ENCODE data around the gene GRIFIN.
"Not testable (repeated sequence)": the region's sequence is repeated elsewhere in the genome, so short reads cannot be mapped to it uniquely, and the experiment has no call there.

The GRIFIN gene

DNA sequence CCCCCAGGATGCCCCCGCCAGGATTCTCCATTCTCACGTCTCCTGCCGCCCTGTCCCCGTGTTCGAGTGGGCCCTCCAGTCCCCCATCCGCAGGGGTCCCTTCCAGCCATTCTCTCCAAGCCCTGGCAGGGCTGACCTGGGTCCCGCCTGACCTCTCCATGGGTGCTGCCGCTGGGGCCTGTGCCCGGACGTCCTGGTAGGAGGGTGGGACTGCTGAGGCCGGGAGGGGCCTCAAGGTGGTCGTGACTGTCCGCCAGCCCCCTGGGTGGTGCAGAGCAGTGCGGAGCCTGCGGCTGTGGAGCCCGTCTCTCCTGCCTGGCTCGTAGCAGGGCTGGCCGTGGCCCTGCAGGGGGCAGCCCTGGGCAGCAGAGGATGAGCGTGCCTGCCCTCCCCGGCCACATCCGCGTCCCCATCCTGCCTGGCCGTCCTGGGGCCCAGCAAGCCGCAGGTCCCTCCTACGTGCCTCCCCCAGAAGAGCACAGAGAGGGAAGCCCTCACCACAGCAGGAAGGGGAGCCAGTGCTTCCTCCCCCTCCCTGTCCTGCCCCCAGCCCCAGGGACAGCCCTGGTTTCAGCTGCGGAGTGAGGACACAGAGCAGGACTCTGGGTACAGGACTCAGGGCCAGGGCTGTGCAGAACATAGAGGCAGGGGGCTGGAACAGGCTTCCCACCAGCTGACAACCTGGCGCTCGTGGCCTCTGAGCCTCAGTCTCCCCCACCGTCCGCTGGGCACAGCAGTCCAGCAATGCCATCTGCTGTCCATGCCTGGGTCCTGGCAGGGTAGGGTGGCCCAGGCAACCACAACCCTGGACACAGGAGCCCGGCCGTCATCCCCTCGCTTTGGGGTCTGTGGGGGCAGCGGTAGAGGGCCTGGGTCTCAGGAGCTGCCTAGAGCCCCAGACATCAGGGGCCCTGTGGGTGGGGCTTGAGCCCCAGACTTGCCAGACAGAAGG lies 1.5 kb upstream of the GRIFIN start:
- DNase-seq (ENCODE audit: low spot score) = no peak

DNA sequence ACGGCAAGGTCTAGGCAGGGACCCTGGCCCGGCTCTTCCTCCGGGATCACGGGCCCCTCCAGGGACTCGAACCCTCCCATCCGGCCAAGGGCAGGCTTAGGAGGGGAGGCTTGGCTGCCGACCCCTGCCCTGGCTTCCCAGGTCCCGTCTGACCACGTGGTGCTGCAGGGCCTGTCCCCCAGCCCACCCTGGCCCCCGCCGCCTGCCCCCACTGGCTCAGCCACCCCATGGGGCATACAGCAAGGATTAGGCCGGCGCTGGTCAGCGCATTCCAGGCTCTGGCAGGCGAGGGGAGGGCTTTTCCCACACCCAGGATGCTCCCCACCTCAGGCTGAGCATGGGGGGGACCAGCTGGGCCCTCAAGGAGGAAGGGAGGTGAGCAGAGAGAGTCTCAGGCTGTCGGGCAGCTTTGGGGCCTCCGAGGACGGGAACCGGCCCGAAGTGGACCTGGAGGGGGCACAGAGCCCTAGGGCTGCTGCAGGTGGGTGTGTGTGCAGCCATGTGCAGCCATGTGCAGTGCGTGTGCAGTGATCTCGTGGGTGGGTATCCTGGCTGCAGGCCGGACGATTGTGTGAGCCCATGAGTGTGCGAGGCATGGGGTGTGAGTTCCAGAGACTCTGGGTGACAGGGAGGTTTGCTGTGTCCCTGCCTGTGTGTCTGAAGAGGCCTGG lies 713 bp upstream of the GRIFIN start:
- no peak for DNase-seq (ENCODE audit: low spot score)

- DNase-seq (ENCODE audit: low spot score) = no peak
These were observed 551 bp downstream of the GRIFIN start for GRCh38 chr7:2475678-2476015.

DNA sequence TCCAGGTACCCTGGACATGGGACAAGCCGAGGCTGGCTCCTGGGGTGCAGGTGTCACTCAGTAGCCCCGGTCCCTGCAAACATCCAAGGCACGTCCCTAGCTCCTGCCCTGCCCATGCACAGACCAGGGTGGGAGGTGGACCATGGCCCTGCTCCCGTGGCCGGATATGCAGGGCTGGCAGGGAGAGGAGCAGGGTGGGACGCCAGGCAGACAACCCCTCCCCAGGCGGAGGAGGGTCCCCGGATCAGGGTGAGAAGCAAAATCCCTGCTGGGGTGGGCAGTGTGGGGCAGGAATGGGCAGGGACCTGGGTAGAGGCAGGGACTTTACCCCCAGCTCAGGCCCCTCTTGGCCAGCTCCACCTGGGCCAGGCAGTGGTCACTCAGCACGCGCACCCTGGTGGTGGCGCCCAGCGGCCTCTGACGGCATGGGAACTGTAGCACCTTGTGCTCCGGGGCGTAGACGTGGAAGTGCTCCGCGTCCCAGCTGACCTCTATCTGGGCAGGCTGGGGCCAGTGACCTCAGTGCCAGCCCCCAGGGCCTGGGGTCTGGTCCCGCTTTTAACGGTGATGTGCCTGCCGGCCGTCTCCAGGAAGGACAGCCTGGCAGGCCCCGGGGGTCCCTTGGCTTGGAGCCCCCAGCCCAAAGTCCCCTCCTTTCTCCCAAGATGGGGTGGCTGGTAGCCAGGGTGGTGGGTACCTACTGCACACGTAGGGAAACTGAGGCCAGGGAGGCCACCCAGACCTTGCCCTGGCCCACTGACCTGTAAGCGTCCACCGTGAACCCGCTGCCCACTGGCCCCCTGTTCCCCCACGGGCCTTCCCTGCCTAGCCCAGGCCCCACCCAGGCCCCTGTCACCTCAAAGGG lies 1.2 kb downstream of the GRIFIN start:
- DNase-seq (ENCODE audit: low spot score) = no peak

DNA sequence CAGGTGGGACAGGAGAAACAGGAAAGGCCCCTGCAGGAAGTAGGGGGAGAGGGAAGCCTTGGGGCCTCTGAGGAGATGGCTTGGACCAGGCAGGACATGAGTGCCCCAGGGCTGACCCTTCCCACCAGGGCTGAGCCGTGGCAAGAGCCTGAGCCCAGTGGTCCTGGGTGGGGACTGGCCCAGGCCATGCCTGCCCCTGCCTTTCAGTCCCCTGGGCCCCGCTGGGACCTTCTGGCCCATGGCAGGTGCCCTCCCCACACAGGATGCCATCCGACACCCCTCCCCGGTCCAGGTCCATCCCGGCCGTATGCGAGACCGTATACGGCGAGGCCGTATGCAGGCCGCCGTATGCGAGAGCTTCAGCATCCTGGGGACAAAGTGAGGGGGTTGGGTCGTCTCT lies 2.0 kb downstream of the GRIFIN start:
- DNase-seq (ENCODE audit: low spot score) = no peak

DNA sequence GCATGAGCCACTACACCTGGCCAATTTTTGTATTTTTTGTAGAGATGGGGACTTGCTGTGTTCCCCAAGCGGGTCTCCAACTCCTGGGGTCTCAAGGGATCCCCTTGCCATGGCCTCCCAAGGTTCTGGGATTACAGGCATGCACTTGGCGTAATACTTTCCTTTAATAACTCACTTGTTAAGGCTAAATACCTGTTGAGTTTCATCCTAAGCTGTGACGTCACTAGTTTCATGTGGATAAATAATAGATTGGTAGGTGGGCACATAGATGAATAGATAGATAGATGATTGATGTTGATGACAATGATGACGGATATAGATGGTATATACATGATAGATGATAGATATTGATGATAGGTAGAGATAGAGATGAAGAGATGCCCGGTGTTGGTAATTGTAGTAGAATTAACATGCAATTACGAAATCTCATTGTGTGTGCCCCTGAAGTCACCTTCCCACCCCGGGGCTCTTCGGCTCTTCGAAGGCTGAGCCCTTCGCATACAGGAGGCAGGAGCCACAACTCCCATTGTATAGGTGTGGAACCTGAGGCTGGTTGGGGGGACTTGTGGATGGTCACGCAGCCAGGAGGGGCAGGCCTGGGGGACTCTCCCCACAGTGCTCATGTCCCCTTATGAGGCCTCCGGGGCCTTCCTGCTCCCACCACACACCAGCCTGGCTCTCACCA lies 2.6 kb downstream of the GRIFIN start:
- no peak for DNase-seq (ENCODE audit: low spot score)

- no peak for DNase-seq (ENCODE audit: low spot score)
These were observed 3.5 kb downstream of the GRIFIN start for GRCh38 chr7:2472739-2473138.

DNA sequence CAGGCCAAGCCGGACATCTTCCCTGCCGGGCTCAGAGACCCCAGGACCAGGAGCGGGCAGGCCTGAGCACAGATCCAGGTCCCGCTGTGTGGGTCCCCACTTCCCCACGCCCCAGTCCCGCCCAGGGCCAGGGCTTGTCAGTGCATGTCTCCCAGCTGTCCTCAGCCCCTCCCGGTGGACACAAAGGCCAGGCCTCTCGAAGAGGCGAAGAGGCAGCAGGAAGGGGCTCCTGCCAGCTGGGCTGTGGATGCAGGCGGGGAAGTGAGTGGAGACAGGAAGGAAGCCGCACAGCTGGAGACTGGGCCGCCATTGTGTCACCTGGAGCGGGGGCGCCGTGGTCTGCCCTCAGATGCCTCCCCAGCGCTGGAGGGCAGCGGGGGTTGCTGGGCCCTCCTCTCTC lies 4.8 kb downstream of the GRIFIN start:
- no peak for DNase-seq (ENCODE audit: low spot score)

DNA sequence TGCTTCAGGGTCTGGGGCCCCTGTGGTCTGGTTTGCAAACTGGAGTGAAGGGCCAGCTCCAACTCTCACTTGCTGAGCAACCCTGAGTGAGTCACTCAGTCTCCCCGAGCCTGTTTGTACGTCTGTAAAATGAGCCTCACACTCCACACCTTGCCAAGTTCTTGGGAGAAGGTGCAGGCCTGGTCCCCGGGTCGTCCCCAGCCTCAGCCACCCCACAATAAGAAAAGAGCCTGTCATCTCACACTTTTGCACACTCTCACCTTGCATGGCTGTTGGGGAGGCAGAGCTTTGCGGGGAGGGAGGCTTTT lies 5.2 kb downstream of the GRIFIN start:
- DNase-seq (ENCODE audit: low spot score) = no peak

DNA sequence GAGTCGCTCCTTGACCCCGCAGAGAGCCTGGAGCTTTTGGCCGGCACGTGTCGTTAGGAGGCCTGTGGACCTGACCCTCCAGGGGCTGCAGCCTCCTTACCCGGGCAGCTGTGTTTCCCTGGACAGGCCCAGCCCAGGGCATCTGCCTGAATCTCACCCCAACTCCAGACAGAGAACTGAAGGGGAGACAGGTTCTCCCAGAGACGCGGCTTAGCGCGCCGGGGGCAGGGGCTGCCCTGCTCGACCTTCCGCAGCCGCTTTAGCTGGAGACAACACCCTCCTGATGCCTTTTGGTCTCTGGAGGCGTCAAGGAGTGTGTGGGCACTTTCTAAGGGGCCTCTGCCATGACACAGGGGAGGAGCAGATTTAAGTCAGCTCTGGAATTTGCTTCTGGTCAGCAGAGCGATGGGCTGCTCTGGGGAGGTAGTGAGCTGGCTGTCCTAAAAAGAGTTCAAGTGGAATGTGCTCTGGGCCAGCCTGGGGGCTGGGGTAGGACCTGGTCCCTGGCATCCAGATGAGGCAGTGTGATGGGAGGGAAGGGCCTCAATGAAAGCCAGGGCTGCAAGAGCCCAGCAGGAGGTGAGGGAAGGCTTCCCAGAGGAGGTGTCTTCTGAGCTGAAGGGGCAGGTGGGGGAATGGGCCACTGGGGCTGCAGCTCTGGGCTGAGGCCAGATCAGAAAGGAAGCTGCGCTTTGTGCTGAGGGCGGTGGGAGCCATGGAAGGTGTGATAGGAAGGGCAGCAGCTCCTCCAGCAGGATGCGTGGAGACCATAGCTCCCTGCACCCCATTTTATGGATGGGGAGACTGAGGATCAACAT lies 5.8 kb downstream of the GRIFIN start:
- DNase-seq (ENCODE audit: low spot score) = no peak

- DNase-seq (ENCODE audit: low spot score) = not testable (repeated sequence)
These were observed 6.6 kb downstream of the GRIFIN start for GRCh38 chr7:2469460-2470203.

GRCh38 chr7:2468227-2468626 lies 8.0 kb downstream of the GRIFIN start:
- DNase-seq (ENCODE audit: low spot score) = no peak

DNA sequence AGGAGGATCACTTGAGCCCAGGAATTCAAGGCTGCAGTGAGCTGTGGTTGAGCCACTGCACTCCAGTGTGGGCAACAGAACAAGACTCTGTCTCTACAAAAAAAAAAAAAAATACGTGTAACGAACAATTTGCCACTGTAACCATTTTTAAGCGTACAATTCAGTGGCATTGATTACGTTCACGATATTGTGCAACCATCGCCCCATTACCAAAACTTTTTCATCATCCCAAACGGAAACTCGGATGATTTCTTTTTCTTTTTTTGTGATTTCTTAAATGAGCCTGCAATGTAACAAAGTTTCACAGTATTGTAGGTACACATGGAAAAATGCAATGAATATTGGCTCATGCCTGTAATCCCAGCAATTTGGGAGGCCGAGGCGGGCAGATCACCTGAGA lies 9.5 kb downstream of the GRIFIN start:
- no peak for DNase-seq (ENCODE audit: low spot score)

DNA sequence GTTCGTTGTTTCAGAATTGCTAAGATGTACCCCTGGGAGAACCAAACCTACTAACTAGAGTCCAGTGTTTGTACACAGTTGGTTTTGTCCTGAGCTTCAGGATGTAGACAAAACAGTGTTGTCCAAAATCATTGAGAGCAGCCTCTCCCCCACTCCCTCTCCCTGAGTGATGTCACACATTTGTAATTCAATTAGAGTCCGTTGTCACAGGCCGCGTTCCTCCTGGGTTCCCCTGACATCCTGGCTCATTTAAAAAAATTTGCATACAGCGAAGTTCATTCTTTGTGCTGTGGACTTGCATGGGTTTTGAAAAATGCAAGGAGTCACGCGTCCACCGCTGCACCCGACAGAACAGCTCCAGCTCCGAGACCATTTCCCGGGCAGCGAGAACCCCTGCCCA lies 10.3 kb downstream of the GRIFIN start:
- DNase-seq (ENCODE audit: low spot score) = no peak

DNA sequence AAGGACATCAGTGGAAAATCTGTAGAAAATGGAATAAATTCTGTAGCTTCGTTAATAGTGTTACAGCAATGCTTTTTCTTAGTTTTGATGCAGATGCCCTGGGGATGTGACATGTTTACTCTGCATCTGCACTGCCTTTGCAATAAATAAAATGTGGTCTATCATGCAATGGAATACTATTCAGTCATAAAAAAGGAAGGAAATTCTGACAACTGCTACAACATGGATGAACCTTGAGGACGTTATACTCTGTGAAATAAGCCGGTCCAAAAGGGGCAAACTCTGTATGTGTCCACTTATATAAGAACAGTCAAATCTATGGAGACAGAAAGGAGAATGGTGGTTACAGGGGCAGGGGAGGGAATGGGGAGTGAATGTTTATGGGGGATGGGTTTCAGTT lies 13.5 kb downstream of the GRIFIN start:
- DNase-seq (ENCODE audit: low spot score) = no peak

- DNase-seq (ENCODE audit: low spot score) = no peak
These were observed 14.8 kb downstream of the GRIFIN start for GRCh38 chr7:2461268-2462026.

GRCh38 chr7:2460641-2461040 lies 15.6 kb downstream of the GRIFIN start:
- DNase-seq (ENCODE audit: low spot score) = no peak

GRCh38 chr7:2460188-2460587 lies 16.0 kb downstream of the GRIFIN start:
- DNase-seq (ENCODE audit: low spot score) = no peak

DNA sequence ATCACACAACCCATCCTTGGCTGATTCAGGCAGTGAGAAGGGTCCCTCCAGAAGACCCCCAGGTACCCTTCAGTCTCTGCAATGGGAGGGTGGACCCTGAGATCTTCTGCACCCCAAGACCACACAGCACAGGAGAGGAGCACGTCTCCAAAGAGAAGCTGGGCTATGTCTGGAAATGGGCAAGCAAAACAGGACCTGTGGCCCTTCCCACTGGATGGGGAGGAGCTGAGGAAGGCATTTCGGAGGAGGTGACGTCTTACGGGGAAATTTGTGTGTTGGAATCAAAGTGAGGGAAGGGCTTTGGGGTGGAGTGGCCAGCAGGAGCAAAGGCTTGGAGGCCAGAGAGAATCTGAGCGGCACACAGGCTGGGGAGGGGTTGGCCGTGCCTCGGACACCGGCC lies 16.5 kb downstream of the GRIFIN start:
- no peak for DNase-seq (ENCODE audit: low spot score)

- DNase-seq (ENCODE audit: low spot score) = not testable (repeated sequence)
These were observed 22.3 kb downstream of the GRIFIN start for GRCh38 chr7:2453849-2454248.

Data from hematopoietic multipotent progenitor cell treated with erythropoietin and hydrocortisone succinate and interleukin-3 and kit ligand, for 15 days (in vitro differentiated cells).